HEK293T (cell line): ENCODE data around the gene MYOM3.

ENCODE experiments used
- ARNT ChIP-seq: fragments of 450-650 bp; IDR thresholded peaks from 2 replicates; pipeline ENCODE4 v1.6.1; 2017; ENCODE audit warnings: mild to moderate bottlenecking
- BHLHE40 ChIP-seq: fragments of 450-650 bp; IDR thresholded peaks from 2 replicates; pipeline ENCODE4 v1.6.1; 2016; ENCODE audit warnings: mild to moderate bottlenecking, moderate library complexity, borderline replicate concordance
- FOXK2 ChIP-seq: fragments of 450-650 bp; IDR thresholded peaks from 2 replicates; pipeline ENCODE4 v1.6.1; 2016; ENCODE audit warnings: mild to moderate bottlenecking
- FOXM1 ChIP-seq: fragments of 450-650 bp; IDR thresholded peaks from 2 replicates; pipeline ENCODE4 v1.6.1; 2017; ENCODE audit warnings: mild to moderate bottlenecking, borderline replicate concordance
- HDGF ChIP-seq: fragments of 450-650 bp; IDR thresholded peaks from 2 replicates; pipeline ENCODE4 v1.6.1; 2017; ENCODE audit warnings: antibody characterized with exemption, borderline replicate concordance
- L3MBTL2 ChIP-seq: fragments of 450-650 bp; conservative IDR thresholded peaks from 2 replicates; pipeline ENCODE4 v1.6.1; 2016; ENCODE audit warnings: mild to moderate bottlenecking
- LEF1 ChIP-seq: fragments of 450-650 bp; IDR thresholded peaks from 2 replicates; pipeline ENCODE4 v1.6.1; 2017; ENCODE audit warnings: mild to moderate bottlenecking, borderline replicate concordance
- PKNOX1 ChIP-seq: fragments of 450-650 bp; IDR thresholded peaks from 2 replicates; pipeline ENCODE4 v1.6.1; 2016
- ZNF384 ChIP-seq: fragments of 450-650 bp; IDR thresholded peaks from 2 replicates; pipeline ENCODE4 v1.6.1; 2016

- TF ChIP-seq ZNF384 (no peak), LEF1 (no peak), HDGF (no peak), PKNOX1 (no peak), FOXM1 (no peak), ARNT (no peak), FOXK2 (no peak), L3MBTL2 (no peak), BHLHE40 (no peak)
These were observed 6.4 kb downstream of the MYOM3 start for GRCh38 chr1:24105368-24106160.
